ENCODE measurements around the gene SLC66A2. TPM values are rescaled to one million over a fixed set of nuclear protein-coding genes. Genes with fewer than 3 reads are reported as not detected.

SLC66A2 gene
- total RNA-seq, 1 donor from 2014 or later: 5.8 TPM

DNA sequence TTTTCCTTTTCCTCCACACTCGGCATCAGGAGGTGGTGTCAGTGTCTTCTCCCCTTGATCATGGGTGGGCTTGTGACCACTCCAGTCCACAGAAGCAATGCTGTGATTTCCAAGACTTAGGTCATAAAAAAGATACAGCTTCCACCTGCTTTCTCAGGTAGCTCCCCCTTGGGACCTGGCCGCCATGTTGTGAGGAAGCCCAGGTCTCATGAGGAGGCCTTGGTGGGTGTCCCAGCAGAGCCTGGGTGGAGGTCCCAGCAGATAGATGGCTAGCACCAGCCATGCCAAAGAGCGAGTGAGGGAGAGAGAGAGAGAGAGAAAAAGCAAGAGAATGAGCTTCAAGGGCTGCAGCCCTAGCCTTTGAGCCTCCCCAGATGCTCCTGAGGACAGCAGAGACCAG is 16.0 kb downstream of the SLC66A2 start:
- Histone ChIP-seq H3K36me3 (no peaks in the 10 kb centered on the region), H3K79me2 (ENCODE audit: low read depth) (no peaks in the 10 kb centered on the region), H3F3A (ENCODE audit: low read depth) (no peaks in the 10 kb centered on the region), H3K4me2 (no peak overlapping the region), H3K4me1 (no peaks in the 10 kb centered on the region), H3K9ac (no peak overlapping the region), H3K27ac (no peak overlapping the region), H2AFZ (replicated peaks) (no peak overlapping the region), H3K4me3 (no peak overlapping the region), H4K20me1 (ENCODE audit: low read depth) (no peaks in the 10 kb centered on the region), H3K27me3 (no peaks in the 10 kb centered on the region), H3K9me3 (ENCODE audit: low read depth) (peaks cover 13% of the 10 kb centered on the region)
- Mint-ChIP-seq H3K27ac (no peak overlapping the region), H3K4me3 (no peak overlapping the region), H3K4me1 (no peaks in the 10 kb centered on the region), H3K27me3 (ENCODE audit: insufficient read depth, low read depth) (peaks cover 8% of the 10 kb centered on the region), H3K36me3 (peaks cover 75% of the 10 kb centered on the region), H3K9me3 (peaks cover 69% of the 10 kb centered on the region)
- TF ChIP-seq, protein P1, sequence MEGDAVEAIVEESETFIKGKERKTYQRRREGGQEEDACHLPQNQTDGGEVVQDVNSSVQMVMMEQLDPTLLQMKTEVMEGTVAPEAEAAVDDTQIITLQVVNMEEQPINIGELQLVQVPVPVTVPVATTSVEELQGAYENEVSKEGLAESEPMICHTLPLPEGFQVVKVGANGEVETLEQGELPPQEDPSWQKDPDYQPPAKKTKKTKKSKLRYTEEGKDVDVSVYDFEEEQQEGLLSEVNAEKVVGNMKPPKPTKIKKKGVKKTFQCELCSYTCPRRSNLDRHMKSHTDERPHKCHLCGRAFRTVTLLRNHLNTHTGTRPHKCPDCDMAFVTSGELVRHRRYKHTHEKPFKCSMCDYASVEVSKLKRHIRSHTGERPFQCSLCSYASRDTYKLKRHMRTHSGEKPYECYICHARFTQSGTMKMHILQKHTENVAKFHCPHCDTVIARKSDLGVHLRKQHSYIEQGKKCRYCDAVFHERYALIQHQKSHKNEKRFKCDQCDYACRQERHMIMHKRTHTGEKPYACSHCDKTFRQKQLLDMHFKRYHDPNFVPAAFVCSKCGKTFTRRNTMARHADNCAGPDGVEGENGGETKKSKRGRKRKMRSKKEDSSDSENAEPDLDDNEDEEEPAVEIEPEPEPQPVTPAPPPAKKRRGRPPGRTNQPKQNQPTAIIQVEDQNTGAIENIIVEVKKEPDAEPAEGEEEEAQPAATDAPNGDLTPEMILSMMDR (IDR thresholded peaks at IDR 0.05): no peak
- TF ChIP-seq EZH2 (IDR thresholded peaks at IDR 0.05): no peak
- TF ChIP-seq EZH2phosphoT487 (IDR thresholded peaks at IDR 0.05): no peak
- no peak for DNase-seq (ENCODE audit: low spot score)

DNA sequence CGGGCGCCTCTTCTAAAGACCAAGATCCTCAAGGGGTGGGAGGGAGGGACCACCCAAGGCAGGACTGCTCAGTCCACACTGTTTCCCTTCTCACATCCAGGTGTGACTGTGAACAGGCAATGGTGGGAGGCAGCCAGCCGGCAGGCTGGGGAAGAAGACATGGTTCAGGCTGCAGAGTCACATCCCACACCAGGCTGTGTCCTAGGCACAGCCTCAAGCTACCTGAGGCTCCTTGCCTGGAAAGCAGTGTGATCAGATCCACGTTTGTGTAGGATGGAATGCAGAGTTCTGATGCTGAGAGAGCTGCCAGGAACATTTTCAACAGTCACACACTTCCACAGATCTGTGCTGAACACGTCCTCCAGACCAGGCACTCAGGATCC is 16.4 kb downstream of the SLC66A2 start:
- Histone ChIP-seq H3K4me2 (no peak overlapping the region), H3K27me3 (no peaks in the 10 kb centered on the region), H2AFZ (replicated peaks) (no peak overlapping the region), H3K9ac (no peak overlapping the region), H4K20me1 (ENCODE audit: low read depth) (no peaks in the 10 kb centered on the region), H3K4me3 (no peak overlapping the region), H3K27ac (no peak overlapping the region), H3K9me3 (ENCODE audit: low read depth) (peaks cover 17% of the 10 kb centered on the region), H3F3A (ENCODE audit: low read depth) (no peaks in the 10 kb centered on the region), H3K79me2 (ENCODE audit: low read depth) (no peaks in the 10 kb centered on the region), H3K4me1 (no peaks in the 10 kb centered on the region), H3K36me3 (no peaks in the 10 kb centered on the region)
- peaks cover 7% of the 10 kb centered on the region for H3K27me3 Mint-ChIP-seq (ENCODE audit: insufficient read depth, low read depth)
- H3K4me1 Mint-ChIP-seq: no peaks in the 10 kb centered on the region
- no peak overlapping the region for H3K27ac Mint-ChIP-seq
- H3K36me3 Mint-ChIP-seq: peaks cover 76% of the 10 kb centered on the region
- TF ChIP-seq, protein P1 (IDR thresholded peaks at IDR 0.05): no peak
- TF ChIP-seq EZH2 (IDR thresholded peaks at IDR 0.05) (no peak), EZH2phosphoT487 (IDR thresholded peaks at IDR 0.05) (no peak)
- DNase-seq (ENCODE audit: low spot score): no peak
- no peak overlapping the region for H3K4me3 Mint-ChIP-seq
- peaks cover 73% of the 10 kb centered on the region for H3K9me3 Mint-ChIP-seq

DNA sequence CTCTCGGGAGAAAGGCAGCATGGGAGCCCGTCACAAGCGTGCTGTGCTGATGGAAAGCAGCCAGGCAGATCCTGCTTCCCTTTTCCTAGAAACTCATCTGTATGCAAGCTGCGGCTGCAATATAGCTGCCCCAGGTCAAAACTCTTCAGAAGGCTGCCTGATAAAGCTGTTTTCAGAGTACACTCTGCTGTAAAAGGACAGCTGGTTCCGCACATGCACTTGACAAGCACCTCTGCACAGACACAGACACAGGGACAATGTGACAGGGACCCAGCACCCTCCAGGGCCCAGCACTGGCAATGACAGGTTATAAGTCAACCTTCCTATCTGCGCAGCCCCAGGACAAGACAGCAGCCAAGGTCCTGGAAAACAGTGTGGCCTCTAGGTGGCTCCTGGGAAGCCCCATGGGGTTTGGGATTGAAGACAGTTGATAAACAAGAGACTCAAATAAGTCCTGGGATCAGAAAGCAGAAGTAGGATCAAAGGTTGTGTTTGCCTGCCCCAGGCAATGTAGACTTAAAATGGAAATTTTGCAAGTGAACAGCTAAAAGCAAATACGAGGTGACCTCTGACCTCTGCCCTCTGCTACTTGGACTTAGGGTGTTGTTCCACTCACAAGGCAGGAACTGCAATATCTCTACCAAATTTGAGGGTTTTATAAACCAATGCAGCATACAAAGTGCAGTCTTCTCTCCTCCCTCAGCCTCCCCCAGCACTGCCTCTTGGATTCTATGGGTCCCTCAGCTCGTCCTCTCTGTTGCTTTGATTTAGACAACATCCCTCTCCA is 16.9 kb downstream of the SLC66A2 start:
- Histone ChIP-seq H4K20me1 (ENCODE audit: low read depth) (no peaks in the 10 kb centered on the region), H3K4me2 (no peak overlapping the region), H3K27ac (no peak overlapping the region), H2AFZ (replicated peaks) (no peak overlapping the region), H3K9me3 (ENCODE audit: low read depth) (peaks cover 23% of the 10 kb centered on the region), H3K36me3 (no peaks in the 10 kb centered on the region), H3K4me3 (no peak overlapping the region), H3K4me1 (no peaks in the 10 kb centered on the region), H3K79me2 (ENCODE audit: low read depth) (no peaks in the 10 kb centered on the region), H3K9ac (no peak overlapping the region), H3F3A (ENCODE audit: low read depth) (no peaks in the 10 kb centered on the region), H3K27me3 (no peaks in the 10 kb centered on the region)
- no peak overlapping the region for H3K27ac Mint-ChIP-seq
- TF ChIP-seq EZH2phosphoT487 (IDR thresholded peaks at IDR 0.05) (no peak), EZH2 (IDR thresholded peaks at IDR 0.05) (no peak)
- TF ChIP-seq, protein P1 (IDR thresholded peaks at IDR 0.05): peak; percentile 10
- peaks cover 79% of the 10 kb centered on the region for H3K9me3 Mint-ChIP-seq
- peaks cover 76% of the 10 kb centered on the region for H3K36me3 Mint-ChIP-seq
- DNase-seq (ENCODE audit: low spot score): no peak
- no peak overlapping the region for H3K4me3 Mint-ChIP-seq
- H3K27me3 Mint-ChIP-seq (ENCODE audit: insufficient read depth, low read depth): peaks cover 7% of the 10 kb centered on the region
- no peaks in the 10 kb centered on the region for H3K4me1 Mint-ChIP-seq
